Fibroblast of skin of right quadriceps (primary cell): ENCODE results near the gene COL6A5.

ENCODE experiments used
- DNase-seq: peaks from one replicate; pipeline ENCODE4 v3.0.0-alpha.2; 2013

COL6A5 gene

DNA sequence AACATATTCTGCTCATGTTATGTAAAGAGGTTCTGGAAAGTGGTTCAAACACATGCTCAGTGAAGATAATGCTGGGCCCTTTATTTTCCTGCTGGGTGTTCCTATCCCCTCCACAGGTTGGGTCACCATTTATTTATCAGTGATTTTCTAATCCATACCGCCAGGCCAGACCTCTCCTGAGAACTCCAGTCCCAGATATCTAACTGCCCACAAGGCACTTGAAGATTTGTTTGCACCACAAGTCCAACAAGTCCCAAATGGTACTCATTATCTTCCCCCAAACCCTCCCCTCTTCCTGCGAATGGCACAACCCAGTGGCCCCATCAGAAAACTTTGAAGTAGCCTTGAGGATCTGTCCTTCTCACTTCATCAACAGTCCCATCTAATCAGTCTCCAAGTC lies 176.9 kb downstream of the COL6A5 start:
- DNase-seq, result no peak

- DNase-seq, result no peak
Measured at GRCh38 chr3:130527426-130527825, 182.0 kb downstream of the COL6A5 start.

- no peak for DNase-seq
Measured at GRCh38 chr3:130528120-130528519, 182.6 kb downstream of the COL6A5 start.

DNA sequence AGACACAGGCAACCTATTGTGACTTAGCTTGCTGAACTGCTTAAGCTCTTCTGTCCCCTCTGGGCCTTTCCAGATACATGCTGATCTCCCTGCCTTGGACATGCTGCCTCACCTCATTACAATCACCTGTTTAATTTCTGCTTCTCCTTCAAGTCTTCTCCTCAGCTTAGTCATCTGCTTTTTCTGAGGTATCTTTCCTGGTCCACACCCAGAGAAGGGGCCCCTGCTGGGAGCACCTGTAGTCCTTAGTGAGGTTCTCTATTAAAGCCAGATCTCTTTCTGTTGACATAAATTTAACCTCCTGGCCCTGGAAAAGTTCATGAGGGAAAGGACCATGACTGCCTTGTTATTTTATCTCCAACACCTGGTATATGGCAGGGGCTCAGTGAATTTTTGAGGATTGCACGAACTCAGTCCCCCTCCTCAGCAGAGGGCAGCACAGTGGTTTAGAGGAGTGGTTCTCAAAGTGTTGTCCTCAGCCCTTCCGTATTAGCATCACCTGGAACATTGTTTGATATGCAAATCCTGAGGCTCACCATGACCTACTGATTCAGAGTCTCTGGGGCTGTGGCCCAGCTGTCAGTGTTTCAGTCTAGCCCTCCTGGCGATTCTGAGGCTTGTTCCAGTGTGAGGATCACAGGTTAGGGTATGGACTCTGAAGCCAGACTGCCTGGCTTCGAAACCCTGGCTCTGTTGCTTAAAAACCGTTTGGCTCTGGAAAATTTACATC lies 184.2 kb downstream of the COL6A5 start:
- no peak for DNase-seq

- DNase-seq, result no peak
Measured at GRCh38 chr3:130533247-130533646, 187.8 kb downstream of the COL6A5 start.
